ENCODE data around the gene TNNT2. TPM values are rescaled to one million over a fixed set of nuclear protein-coding genes. Genes with fewer than 3 reads are reported as not detected.

The TNNT2 gene
- total RNA-seq, 6 experiments from 2014 or later, result 0.18 to 1.1 (median 0.24) TPM; not detected in 3

- no peak for ATAC-seq
- DNase-seq, result no peak
- no peaks in the 10 kb centered on the region for H3K36me3 ChIP-seq
Measured at GRCh38 chr1:201313086-201313485, 64.4 kb downstream of the TNNT2 start.

DNA sequence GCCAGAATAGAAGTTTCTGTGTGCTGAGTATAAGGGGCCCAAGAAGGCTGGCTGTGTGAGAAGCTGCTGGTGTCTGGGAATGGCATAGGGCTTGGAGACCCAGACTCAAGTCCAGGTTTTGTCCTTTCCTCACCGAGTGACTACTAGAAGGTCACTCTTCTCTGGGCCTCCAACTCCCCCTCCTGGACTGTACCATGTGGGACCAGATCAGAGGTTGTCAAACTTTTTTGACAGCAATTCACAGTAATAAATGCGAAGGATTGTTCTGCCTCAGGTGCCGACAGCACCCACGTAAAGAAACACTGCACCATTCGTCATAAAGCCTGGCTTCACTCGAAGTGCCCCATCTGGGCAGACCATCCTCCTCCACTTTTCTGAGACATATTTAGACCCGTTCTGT, 65.2 kb downstream of the TNNT2 start:
- Histone ChIP-seq H3K27ac (no peak overlapping the region), H3K4me1 (peaks cover 0 to 6% (median 2%) of the 10 kb centered on the region in 4 donors), H3K36me3 (no peaks in the 10 kb centered on the region), H3K4me3 (no peak overlapping the region), H3K27me3 (no peaks in the 10 kb centered on the region), H3K9me3 (no peaks in the 10 kb centered on the region)
- ATAC-seq, result no peak
- no peak for TF ChIP-seq POLR2A (IDR thresholded peaks at IDR 0.05)
- TF ChIP-seq CTCF (IDR thresholded peaks at IDR 0.05), result no peak
- WGBS (ENCODE audit: insufficient coverage, low coverage, low lambda C conversion rate, missing lambda C conversion rate), result 70% methylated on average over 3 of the region's 7 CpGs
- DNase-seq, result no peak
- intact Hi-C loops (cut with DNase I), result no loop called here

More at GRCh38 chr1:201313086-201313485, 64.4 kb downstream of the TNNT2 start:
- no peak for TF ChIP-seq POLR2A (IDR thresholded peaks at IDR 0.05)
- H3K4me1 ChIP-seq, result peaks cover 0 to 6% (median 2%) of the 10 kb centered on the region in 4 donors
- no peaks in the 10 kb centered on the region for H3K27me3 ChIP-seq
- no CpG with 5 or more reads among the region's 16 CpGs for whole genome bisulfite sequencing (ENCODE audit: insufficient coverage, low coverage, low lambda C conversion rate, missing lambda C conversion rate)
- H3K9me3 ChIP-seq, result no peaks in the 10 kb centered on the region
- intact Hi-C loops (cut with DNase I), result no loop called here
- no peak overlapping the region for H3K27ac ChIP-seq
- H3K4me3 ChIP-seq, result no peak overlapping the region

GRCh38 chr1:201311356-201312011, 66.0 kb downstream of the TNNT2 start:
- no peaks in the 10 kb centered on the region for H3K36me3 ChIP-seq
- TF ChIP-seq POLR2A (IDR thresholded peaks at IDR 0.05), result no peak
- no peaks in the 10 kb centered on the region for H3K27me3 ChIP-seq
- DNase-seq, result peak in 1 of 3 donors; percentile 24
- no peaks in the 10 kb centered on the region for H3K9me3 ChIP-seq
- no peak overlapping the region for H3K27ac ChIP-seq
- no peak for ATAC-seq
- H3K4me1 ChIP-seq, result peaks cover 0 to 6% (median 2%) of the 10 kb centered on the region in 4 donors
- no peak overlapping the region for H3K4me3 ChIP-seq
- intact Hi-C loops (cut with DNase I), result no loop called here
- 45% methylated on average over 2 of the region's 8 CpGs for WGBS (ENCODE audit: insufficient coverage, low coverage, low lambda C conversion rate, missing lambda C conversion rate)

GRCh38 chr1:201310986-201311355, 66.5 kb downstream of the TNNT2 start:
- Histone ChIP-seq H3K27ac (no peak overlapping the region), H3K4me3 (no peak overlapping the region), H3K9me3 (no peaks in the 10 kb centered on the region), H3K4me1 (peaks cover 0 to 6% (median 2%) of the 10 kb centered on the region in 4 donors), H3K36me3 (no peaks in the 10 kb centered on the region), H3K27me3 (no peaks in the 10 kb centered on the region)
- no peak for ATAC-seq
- intact Hi-C loops (cut with DNase I), result no loop called here
- no peak for TF ChIP-seq POLR2A (IDR thresholded peaks at IDR 0.05)
- TF ChIP-seq CTCF (IDR thresholded peaks at IDR 0.05), result no peak
- DNase-seq, result no peak
- WGBS (ENCODE audit: insufficient coverage, low coverage, low lambda C conversion rate, missing lambda C conversion rate), result 86% methylated on average over 4 of the region's 4 CpGs

- 47% methylated on average over 3 of the region's 7 CpGs for WGBS (ENCODE audit: insufficient coverage, low coverage, low lambda C conversion rate, missing lambda C conversion rate)
- Histone ChIP-seq H3K9me3 (no peaks in the 10 kb centered on the region), H3K27me3 (no peaks in the 10 kb centered on the region), H3K27ac (no peak overlapping the region), H3K4me1 (peaks cover 0 to 6% (median 2%) of the 10 kb centered on the region in 4 donors), H3K36me3 (no peaks in the 10 kb centered on the region), H3K4me3 (no peak overlapping the region)
- ATAC-seq (no peak), DNase-seq (no peak)
- TF ChIP-seq CTCF (IDR thresholded peaks at IDR 0.05) (no peak), POLR2A (IDR thresholded peaks at IDR 0.05) (no peak)
- intact Hi-C loops (cut with DNase I), result no loop called here
Measured at GRCh38 chr1:201310251-201310985, 67.1 kb downstream of the TNNT2 start.
